ENCODE data around the gene DOCK11.
A peak's percentile ranks its signal among the peaks of the same experiment; 100 is the strongest.

Gene DOCK11

DNA sequence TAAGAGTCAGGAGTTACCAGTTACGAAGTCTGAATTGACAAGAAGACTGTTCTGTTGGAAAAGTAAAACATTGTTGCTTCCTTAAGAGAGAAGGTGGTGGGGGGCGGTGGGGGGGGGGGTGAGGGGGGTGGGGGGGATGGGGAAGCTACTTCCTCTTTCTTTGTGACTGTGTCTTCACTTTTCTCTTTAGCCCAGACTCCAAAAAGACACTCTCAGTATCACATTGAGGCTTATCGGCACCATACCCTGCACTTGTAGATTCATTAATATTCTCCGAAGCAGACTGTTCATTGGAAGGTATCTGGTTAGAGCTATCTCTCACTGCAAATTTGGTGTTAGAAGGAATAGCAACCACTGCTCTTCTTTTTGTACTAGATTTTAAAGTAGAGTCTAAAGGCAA is 137.2 kb downstream of the DOCK11 start:
- DNase-seq: no peak

DNA sequence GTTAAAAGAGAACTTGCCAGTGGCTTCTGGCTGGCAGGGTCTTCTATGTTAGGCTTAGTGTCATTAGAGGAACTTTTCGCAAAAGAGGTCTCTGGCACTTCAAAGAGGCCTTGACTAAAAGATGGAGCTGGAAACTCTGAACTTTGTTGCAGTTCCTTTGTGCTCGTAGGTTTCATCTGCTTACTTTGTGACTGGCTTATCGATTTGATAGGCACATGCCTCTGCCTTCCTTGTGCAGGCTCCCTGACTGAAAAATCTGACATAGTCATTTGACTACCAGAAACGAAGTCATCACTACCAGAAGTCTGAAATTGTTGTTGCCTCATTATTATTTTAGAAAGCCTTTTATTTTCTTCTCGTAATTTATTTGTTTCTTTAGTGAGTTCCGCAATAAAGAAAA is 137.9 kb downstream of the DOCK11 start:
- DNase-seq: no peak

DNA sequence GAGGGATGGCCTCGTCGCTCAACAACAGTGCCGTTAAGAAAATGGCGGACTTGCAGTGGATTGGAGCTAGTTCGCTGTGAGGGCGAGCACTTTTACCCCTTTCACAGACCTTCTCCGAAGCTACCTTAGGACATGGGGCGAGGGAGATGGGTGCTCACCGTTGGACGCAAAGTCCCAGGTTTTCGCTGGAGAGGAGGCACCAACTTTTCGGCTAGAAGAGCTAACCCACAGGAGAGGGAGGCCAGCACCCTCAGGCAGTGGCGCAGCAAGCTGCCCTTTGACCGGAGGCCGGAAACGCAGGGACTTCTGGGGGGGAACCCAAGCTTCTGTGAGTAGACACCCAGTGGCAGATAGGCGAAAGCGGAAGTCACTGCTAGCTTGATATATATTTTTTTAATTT is 138.7 kb downstream of the DOCK11 start:
- DNase-seq: no peak

DNA sequence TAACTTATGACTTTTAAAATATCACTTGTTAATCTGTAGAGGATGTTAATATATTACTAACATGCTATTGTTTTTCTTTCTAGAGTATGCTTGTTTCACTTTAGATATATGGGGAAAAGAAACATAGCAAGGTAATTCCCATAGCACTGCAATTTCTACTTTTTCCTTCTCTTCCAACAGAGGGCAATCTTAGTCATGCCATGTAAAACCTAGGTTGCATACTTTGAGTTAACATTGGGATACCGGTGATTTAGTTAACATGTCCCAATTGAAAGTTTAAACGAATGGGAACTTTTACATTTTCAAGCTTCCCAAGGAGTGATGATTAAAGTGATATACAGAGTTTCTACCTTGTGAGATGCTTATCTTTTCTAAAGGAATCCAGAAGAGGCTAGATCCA is 142.4 kb downstream of the DOCK11 start:
- DNase-seq: no peak

DNA sequence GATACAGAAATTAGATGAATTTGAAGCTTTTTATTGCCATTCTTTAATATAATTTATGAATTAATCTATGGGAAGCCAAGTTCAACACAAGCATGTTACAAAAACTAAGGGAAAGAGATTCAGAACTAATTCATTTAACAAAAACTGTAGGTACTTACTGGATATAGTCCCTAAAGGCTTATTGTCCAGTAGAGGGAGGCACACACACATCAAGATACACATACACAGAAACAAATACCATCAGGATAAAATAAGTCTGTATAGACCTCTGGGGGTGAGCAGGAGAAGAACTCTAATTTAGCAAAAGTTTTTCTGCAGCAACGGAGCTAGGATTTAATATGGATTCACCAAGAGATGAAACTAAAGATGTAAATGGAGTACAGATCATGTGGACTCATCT is 148.8 kb downstream of the DOCK11 start:
- DNase-seq: peak; percentile 39

DNA sequence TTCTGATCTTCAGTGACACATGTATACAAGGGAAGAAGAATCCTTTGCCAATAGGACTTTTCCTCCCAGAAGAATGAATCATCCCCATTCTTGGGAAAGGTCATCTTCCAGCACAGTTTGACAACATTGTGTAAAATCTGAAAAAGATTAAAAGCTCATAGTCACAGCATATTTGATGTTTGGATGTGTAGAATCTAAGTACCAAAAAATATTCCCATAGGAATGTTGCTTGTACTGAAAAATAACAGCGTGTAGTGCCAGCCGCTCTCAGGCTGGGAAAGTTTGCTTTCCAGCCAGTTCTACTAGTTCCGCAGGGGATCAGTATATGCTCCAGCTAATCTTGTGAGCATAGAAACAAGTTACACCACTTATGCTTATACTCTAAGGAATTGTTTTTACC is 157.1 kb downstream of the DOCK11 start:
- peak; percentile 7 for DNase-seq

DNA sequence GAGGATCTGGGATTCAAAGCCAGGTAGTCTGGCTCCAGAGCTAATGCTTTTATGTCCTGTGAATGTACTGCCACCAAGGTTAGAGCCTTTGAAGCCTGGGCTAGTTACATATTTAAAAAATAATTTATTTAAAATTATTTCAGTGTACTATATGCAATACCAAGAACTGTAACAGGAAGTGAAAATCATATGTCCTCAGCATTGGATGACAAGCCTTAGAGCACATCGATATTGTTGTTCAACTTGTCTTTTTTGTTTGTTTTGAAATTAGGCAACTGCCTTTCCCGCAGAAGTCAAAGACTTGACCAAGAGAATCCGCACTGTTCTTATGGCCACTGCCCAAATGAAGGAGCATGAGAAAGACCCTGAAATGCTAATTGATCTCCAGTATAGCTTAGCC is 158.7 kb downstream of the DOCK11 start:
- no peak for DNase-seq

DNA sequence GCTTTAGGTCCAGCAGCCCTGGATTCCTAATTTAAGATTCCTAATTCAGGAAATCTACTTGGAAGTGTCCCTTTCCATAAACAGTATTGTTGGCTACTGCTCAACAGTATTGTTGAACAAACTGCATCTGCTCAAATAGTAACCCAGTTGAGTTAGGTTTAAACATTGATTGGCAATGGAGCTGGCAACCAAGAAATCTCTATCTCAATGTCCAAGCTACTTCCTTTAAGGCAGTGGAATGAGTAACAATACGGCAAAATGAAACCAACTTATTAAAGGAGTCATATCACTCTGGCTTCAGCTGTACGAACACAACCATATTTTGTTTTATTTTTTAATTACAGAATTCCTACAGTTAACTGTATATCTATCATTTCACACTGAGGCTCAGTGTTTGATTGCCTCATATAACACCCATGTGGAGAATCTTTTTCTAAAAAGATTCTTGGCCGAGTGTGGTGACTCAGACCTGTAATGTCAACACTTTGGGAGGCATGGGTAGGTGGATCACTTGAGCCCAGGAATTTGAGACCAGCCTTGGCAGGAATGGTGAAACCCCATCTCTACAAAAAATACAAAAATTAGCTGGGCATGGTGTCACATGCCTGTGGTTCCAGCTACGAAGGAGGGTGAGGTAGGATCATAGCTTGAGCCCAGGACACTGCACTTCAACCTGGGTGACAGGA is 160.1 kb downstream of the DOCK11 start:
- DNase-seq: peak; percentile 10

DNA sequence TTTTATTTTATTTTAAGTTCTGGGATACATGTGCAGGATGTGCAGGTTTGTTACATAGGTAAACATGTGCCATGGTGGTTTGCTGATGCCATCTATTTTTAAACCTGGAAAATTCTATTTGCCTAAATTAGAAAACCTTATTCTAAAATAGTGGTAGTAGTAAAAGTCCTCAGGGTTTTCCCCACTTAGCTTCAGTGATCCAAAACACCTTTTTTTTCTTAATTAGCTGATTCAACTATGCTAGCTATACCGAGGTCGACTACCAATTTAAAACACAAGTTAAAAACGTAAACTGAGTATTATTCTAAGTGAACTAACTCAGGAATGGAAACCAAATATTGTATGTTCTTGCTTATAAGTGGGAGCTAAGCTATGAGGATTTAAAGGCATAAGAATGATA is 161.8 kb downstream of the DOCK11 start:
- DNase-seq: no peak

DNA sequence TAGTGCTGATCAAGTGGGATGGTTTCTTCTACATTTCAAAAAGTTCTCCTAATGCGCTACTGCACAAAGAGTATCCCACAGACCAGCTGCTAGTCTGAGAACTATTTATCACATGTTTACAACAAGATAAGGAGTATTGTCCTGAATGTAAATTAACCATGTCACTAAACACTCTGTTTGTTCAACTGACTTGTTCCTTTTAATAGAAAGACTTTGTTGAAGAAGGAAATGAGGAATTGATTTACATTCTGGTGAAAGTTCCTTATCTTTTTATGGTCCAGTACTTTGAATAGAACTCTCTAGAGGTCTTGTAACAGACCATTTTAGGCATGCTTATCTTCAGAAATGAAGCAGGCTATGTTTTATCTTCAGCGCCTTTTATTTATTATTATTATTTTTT is 164.5 kb downstream of the DOCK11 start:
- no peak for DNase-seq

DNA sequence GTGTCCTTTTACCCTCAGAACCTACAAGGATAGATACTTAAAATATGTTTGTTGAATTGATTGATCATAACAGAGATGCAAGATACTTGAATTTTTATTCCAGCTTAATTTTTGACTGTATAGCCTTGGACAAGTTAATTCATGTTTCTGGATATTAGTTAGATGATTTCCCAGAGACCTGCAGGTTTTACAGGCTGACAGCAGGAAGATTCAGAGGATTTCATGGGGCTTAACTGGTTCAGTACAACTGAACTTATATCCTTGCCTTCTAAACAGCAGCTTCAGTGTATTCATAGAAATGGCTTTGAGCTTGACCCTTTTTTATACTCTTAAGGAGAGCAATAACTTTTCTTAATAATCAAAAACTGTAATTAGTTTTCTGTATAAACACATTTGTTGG is 169.6 kb downstream of the DOCK11 start:
- DNase-seq: no peak

DNA sequence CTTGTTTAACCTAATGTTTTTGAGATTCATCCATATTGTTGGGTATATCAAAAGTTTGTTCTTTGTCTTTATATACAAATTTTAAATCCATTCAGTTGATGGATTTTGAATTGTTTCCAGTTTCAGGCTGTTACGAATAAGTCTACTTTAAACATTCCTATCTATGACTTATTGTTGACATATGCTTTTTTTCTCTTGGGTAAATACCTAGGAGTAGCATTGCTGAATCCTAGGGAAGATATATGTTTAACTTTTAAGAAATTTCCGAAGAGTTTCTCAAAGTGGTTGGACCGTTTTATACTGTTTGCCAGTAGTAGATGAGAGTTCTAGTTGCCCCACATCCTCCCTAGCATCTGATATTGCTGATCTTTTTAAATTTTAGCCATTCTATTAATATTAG is 170.9 kb downstream of the DOCK11 start:
- DNase-seq: peak; percentile 17

DNA sequence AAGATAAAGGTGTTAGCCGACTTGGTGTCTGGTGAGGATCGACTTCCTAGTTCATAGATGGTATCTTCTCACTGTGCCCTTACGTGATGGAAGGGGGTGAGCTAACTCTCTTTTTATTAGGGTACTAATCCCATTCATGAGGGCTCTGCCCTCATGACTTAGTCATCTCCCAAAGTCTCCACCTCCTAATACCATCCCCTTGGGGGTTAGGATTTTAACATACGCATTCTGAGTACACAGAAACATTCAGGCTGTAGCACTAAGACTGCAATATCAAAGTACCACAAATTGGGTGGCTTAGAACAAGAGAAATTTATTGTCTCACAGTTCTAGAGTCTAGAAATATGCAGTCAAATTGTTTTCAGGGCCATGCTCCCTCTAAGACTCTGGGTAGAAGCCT is 173.8 kb downstream of the DOCK11 start:
- no peak for DNase-seq

DNA sequence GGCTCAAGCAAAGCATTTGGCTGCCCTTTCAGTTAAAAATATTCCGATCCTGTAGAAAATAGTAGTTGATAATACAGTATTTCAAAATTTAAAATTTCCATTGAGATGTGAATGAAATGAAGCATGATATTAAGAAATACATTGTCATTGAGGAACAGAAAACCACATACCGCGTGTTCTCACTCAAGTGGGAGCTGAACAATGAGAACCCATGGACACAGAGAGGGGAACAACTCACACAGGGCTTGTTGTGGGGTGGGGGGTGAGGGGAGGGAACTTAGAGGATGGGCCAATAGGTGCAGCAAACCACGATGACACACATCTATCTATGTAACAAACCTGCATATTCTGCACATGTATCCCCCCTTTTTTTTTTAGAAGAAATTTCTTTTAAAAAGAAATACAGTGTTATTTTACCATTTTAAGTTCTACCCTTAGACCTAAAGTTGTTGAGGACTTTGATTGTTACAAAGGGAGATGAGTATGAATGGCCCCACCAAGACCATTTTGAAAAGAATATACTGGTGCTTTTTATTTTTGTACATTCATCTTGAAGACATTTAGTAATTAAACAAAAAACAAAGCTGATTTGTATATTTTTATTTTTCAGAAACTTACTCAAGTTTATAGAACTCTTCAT is 179.8 kb downstream of the DOCK11 start:
- DNase-seq: no peak

DNA sequence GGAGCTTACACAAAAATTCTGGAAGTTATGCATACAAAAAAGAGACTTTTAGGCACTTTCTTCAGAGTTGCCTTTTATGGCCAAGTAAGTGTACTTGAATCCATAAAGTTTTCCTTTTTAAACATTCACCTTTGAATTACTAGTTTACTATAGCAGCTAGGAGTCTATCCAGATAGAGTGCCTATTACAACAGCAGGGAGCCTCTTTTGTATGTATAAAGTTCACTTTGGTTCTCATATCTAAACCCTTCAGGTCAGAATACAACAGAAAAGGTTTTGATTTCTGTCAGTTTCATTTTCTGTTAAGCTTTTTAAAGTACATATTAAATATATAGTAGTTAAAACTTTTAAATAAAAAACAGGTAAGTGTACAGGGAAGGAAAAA is 180.3 kb downstream of the DOCK11 start:
- no peak for DNase-seq

DNA sequence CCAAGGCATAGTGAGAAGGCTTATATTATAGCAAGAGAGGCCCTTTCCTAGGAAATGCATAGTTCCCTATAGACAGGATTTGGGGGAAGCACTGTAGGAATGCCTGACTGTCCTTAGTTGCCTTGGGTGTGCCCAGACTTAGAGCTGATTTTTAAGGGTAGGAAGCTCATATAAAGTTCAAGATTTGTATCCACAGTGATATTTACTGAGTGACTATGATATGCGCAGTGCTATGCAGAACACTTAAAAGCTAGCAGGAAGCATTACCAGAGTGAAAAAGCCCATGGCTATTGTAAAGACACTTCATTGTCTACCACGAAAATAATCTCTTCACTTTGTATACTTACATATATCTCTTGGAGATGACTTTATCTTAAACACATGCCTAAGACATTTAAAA is 181.7 kb downstream of the DOCK11 start:
- DNase-seq: no peak

DNA sequence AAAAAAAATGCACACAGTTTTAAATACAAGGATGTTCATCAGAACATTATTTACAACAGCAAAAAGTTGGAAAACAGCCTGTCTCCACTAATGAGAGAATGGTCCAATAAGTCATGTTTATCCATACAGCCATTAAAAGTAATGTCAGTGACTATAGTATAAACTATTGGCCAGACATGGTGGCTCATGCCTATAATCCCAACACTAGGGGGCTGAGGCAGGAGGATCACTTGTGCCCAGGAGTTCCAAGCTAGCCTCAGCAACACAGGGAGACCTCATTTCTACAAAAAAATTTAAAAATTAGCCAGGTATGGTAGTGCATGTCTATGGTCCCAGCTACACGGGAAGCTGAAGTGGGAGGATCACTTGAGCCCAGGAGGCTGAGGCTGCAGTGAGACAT is 183.7 kb downstream of the DOCK11 start:
- no peak for DNase-seq

DNA sequence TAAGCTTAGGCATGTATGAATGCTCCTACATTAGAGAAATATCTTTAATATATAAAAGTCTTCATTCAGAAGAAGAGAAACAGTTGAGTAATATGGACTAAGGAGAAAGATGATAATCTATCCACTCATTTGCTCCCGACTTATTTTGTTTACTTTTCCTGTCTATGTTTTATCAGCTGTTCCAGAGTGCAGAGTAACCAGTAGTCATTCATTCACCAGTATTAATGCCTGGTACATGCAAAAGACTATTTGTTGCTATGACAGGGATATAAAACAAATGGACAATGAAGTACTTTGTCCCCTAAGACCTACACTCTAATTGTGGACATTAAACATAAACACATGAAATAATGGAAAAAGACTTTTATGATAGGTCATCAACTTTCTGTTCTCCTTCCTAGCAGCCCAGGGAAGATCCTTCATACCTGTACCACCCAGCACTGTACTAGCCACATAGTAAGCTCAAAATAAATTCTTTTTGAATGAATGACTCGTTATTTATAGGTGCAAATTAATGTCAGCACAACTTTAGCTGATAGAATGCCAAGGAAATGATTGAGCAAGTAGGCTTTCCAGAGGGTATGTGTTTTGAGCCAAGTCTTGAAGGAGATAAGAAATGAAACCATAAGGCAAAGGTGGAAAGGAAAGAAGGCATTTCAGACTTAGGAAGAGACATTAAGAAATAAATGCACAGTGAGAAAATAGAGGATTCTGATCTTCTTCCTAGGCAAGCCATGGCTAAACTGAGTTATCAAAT is 186.8 kb downstream of the DOCK11 start:
- DNase-seq: no peak

DNA sequence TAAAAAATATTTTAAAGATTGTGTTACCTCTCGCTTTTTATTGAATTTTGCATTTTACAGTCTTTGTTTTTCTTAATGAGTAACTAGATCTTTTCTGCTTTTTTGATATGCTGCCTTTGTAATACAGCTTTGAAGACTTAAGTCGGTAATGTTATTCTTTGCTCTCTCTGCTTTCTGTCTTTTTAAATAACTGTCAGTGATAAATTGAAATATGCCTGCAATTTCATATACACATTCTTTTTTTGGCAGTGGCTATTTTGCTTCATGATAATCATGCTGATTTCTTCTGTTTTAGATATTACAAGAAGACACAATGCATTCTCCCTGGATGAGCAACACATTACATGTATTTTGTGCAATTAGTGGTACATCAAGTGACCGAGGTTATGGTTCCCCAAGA is 189.8 kb downstream of the DOCK11 start:
- DNase-seq: no peak

DNA sequence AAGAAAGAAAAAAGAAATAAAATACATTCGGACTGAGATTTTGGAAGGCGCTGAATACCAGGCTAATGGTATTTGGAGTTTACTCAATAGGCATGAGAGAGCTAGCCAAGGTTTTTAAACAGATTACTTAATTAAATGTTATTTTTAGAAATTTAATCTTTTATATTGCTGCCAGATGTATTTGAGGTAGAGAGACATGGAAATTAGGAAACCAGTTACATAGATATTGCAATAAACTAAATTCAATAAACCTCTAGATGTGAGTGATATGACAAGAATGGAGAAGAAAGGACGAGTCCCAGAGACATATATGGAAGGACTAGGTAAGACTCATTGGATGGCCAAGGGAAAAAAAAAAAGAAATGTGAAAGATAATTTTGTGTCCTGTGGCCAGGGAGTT is 193.3 kb downstream of the DOCK11 start:
- no peak for DNase-seq

DNA sequence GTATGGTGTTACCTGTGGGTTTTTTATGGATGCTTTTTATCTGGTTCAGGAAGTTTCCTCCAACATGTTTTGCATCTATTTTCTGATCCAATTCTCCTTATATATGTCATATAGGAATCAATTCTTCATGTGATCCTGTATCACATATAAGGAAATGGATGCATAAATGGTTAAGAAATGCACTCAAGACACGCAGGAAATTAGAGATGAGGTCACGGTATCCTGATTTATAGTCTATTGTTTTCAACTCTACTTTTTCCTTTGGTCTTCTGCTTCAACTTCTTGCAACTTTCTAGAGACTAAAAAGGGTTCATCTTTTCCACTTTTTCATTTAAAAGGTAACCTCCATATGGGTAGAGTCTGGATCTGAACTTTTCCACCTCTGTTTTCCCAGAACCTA is 198.2 kb downstream of the DOCK11 start:
- peak; percentile 4 for DNase-seq

DNA sequence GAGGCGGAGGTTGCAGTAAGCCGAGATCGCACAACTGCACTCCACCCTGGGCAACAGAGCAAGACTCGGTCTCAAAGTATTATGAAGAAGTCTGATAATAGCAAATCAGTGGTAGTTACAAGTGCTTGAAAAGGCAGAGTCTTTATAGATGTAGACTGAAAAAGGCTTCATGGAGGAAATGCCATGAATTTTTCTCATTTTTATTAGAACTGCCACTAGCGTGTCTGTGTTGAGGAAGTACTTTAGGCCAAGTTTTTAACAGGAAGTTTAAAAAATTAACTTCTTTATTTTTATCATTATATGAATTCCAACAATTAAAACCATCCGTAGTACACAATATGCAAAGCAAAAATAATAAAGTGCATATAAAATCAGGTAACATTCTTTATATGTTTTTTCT is 199.0 kb downstream of the DOCK11 start:
- DNase-seq: peak; percentile 14

DNA sequence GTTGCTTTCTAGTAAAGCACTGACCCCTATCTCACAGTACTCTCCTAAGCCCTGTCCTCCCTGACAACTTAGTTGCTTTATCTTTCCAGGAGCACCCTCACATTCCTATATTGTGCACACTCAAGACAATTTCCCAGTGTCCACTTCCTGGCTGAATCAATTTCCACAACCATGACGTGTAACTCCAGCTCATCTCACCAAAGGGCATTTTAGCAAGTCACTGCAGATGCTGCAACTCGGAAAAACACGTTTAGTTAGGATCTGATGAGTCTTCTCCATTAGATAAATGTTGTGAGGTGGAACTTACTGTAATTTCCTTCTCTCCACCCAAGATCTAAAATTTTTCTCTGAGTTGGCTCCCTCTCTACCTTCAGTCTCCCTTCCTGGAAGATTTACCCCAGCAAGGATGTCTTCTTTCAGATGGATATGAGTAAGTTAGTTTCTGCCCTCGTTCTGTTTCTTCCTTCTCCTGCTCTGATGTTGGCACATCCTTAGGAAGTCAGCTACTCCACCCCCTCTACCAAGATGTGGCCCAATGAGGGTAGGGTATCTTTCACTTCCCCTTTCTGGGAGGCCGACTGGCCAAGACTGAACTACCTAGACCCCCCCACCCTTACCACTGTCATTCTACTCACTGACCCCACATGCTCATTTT is 203.0 kb downstream of the DOCK11 start:
- DNase-seq: peak; percentile 1

DNA sequence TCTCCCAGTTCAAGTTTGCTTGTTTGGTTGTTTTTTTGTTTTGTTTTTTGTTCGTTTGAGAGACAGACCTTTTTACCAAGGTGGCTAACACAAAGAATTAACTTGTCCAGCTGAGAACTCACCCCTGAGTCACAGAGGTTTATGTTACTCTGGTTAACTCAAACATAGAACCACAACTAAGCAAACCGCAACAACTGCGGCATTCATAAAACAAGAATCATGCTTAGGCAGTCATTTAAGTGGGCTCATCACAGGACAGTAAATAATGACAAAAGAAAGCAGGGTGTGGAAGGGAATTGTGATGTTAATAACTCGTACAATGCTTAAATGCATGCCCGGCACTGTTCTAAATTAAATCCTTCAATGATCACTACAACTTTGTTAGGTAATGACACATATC is 207.1 kb downstream of the DOCK11 start:
- DNase-seq: no peak

Measured in fibroblast of skin of abdomen (primary cell).